PC-9 (cell line): Measurements from ENCODE around the gene ANKRD33B.

ENCODE experiments used
- EZH2 ChIP-seq: fragments of 200-600 bp; sonication (generic); IDR thresholded peaks from 2 replicates; pipeline ENCODE4 v1.8.0; 2017; ENCODE audit warnings: antibody characterized with exemption, low read depth
- TF ChIP-seq, protein P1 (sequence below): fragments of 200-600 bp; sonication (generic); conservative IDR thresholded peaks from 2 replicates; pipeline ENCODE4 v1.6.1; 2017; ENCODE audit warnings: mixed run types, antibody characterized with exemption, mild to moderate bottlenecking, moderate library complexity

GRCh38 chr5:10567781-10568321 is 4.0 kb downstream of the ANKRD33B start:
- TF ChIP-seq, protein P1, sequence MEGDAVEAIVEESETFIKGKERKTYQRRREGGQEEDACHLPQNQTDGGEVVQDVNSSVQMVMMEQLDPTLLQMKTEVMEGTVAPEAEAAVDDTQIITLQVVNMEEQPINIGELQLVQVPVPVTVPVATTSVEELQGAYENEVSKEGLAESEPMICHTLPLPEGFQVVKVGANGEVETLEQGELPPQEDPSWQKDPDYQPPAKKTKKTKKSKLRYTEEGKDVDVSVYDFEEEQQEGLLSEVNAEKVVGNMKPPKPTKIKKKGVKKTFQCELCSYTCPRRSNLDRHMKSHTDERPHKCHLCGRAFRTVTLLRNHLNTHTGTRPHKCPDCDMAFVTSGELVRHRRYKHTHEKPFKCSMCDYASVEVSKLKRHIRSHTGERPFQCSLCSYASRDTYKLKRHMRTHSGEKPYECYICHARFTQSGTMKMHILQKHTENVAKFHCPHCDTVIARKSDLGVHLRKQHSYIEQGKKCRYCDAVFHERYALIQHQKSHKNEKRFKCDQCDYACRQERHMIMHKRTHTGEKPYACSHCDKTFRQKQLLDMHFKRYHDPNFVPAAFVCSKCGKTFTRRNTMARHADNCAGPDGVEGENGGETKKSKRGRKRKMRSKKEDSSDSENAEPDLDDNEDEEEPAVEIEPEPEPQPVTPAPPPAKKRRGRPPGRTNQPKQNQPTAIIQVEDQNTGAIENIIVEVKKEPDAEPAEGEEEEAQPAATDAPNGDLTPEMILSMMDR = no peak
- TF ChIP-seq EZH2 = no peak
